Endodermal cell (in vitro differentiated cells): Measurements from ENCODE around the gene TRAF4. TPM values are rescaled to one million over a fixed set of nuclear protein-coding genes. Genes with fewer than 3 reads are reported as not detected.

Experiments
- DNase-seq: peaks from one replicate; pipeline ENCODE4 v3.0.0-alpha.2; 2017
- H3K27ac ChIP-seq: 2 replicates; pipeline ENCODE4 v1.5.1; 2013; ENCODE audit warnings: mild to moderate bottlenecking, low read depth, low read length, moderate library complexity
- H3K27me3 ChIP-seq: 2 replicates; pipeline ENCODE4 v1.6.1; 2013; ENCODE audit warnings: mild to moderate bottlenecking, low read length, moderate library complexity; ENCODE audit not compliant: insufficient read depth, control insufficient read depth, poor library complexity, severe bottlenecking
- H3K36me3 ChIP-seq: 2 replicates; pipeline ENCODE4 v1.7.0; 2013; ENCODE audit warnings: mild to moderate bottlenecking, low read length, moderate library complexity; ENCODE audit not compliant: control insufficient read depth, insufficient read depth
- H3K4me1 ChIP-seq: one replicate; pipeline ENCODE4 v1.7.0; 2013; ENCODE audit warnings: low read length; ENCODE audit not compliant: control insufficient read depth, insufficient read depth
- H3K4me3 ChIP-seq: 2 replicates; pipeline ENCODE4 v1.5.1; 2013; ENCODE audit warnings: mild to moderate bottlenecking, low read length, moderate library complexity
- H3K9ac ChIP-seq: 2 replicates; pipeline ENCODE4 v1.6.1; 2013; ENCODE audit warnings: mild to moderate bottlenecking, low read length, moderate library complexity; ENCODE audit not compliant: poor library complexity, severe bottlenecking; ENCODE audit errors: extremely low read depth
- H3K9me3 ChIP-seq: 2 replicates; pipeline ENCODE4 v1.6.1; 2013; ENCODE audit warnings: mild to moderate bottlenecking, low read length, moderate library complexity; ENCODE audit not compliant: control insufficient read depth
- H3K27ac Mint-ChIP-seq: 2 replicates; pipeline ENCODE4 v1.8.0; 2020; ENCODE audit warnings: mixed read lengths
- H3K27me3 Mint-ChIP-seq: 2 replicates; pipeline ENCODE4 v1.8.0; 2021; ENCODE audit warnings: mild to moderate bottlenecking, mixed read lengths; ENCODE audit not compliant: insufficient read depth
- H3K36me3 Mint-ChIP-seq: 2 replicates; pipeline ENCODE4 v1.8.0; 2020; ENCODE audit warnings: low read depth, mixed read lengths
- H3K4me1 Mint-ChIP-seq: 2 replicates; pipeline ENCODE4 v1.8.0; 2020; ENCODE audit warnings: mixed read lengths
- H3K4me3 Mint-ChIP-seq: 2 replicates; pipeline ENCODE4 v1.8.0; 2020; ENCODE audit warnings: mild to moderate bottlenecking, moderate library complexity, mixed read lengths
- H3K9me3 Mint-ChIP-seq: 2 replicates; pipeline ENCODE4 v1.8.0; 2020; ENCODE audit warnings: mild to moderate bottlenecking, mixed read lengths
- WGBS, 2 experiments: methylation state at CpG; one replicate each; pipeline versions ENCODE4 v1.1.5 to v1.1.7; 2013; ENCODE audit warnings: missing lambda C conversion rate in 2 of 2, mixed read lengths in 1 of 2; ENCODE audit not compliant: insufficient coverage in 1 of 2, insufficient read length in 1 of 2; 5-methylcytosine and 5-hydroxymethylcytosine counted together
- total RNA-seq, 2 donors: library from RNA; stranded (reverse); fragmentation: NEBNext Ultra II Directional in 1 of 2; extraction: Animal tissue kit (Norgen Biotek cat#: 25700) in 1 of 2; gene quantifications; 2 replicates in 1 of 2; 3 replicates in 1 of 2; pipeline ENCODE4 v1.2.1, GENCODE V29; 2021
- TF ChIP-seq, protein P1 (sequence below): fragments of 200-600 bp; sonication (generic); conservative IDR thresholded peaks from 2 replicates; pipeline ENCODE4 v1.5.0; 2021; ENCODE audit warnings: antibody characterized with exemption, mild to moderate bottlenecking

TRAF4 gene
- total RNA-seq, 2 donors from 2014 or later: 168 to 169 TPM

DNA sequence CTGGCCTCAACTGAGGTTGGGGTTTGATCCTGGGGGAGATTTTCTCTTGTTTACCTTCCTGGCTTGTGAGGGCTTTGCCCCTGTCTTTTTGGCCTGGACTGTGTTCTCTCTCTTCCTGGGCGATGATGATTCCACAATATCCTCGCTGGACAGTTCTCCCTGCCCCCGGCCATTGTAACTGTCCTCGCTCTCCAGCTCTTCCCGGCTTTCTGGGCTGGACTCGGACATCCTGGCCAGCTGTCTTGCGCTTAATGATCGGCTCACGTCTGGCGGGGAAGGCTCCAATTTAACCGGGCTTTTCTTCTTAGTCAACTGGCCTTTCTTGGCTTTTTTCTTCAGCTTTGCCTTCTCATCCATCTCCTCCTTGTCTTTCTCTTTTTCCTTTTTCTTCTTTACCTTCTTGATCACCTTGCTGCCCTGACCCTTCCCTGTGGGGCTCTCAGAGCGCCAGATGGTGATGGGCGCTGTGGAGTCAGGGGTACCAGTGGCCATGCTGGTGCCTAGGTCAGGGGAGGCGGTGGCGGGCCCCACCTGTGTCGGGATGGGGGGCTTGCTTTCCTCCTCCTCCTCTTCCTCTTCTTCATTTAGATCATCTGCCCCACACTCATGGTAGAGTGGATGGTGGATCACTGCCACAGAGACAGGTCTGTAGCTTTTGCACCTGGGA lies 40.1 kb upstream of the TRAF4 start:
- H3K36me3 Mint-ChIP-seq: peaks cover 46% of the 10 kb centered on the region
- H3K4me1 Mint-ChIP-seq: peaks cover 17% of the 10 kb centered on the region
- no peak overlapping the region for H3K4me3 Mint-ChIP-seq
- DNase-seq: no peak
- H3K9ac ChIP-seq: no peak overlapping the region
- no peak overlapping the region for H3K4me3 ChIP-seq
- WGBS, 2 experiments: 93 to 94% methylated on average over 13 to 16 of the region's 16 CpGs
- H3K36me3 ChIP-seq: peaks cover 47% of the 10 kb centered on the region
- peaks cover 4% of the 10 kb centered on the region for H3K4me1 ChIP-seq
- TF ChIP-seq, protein P1, sequence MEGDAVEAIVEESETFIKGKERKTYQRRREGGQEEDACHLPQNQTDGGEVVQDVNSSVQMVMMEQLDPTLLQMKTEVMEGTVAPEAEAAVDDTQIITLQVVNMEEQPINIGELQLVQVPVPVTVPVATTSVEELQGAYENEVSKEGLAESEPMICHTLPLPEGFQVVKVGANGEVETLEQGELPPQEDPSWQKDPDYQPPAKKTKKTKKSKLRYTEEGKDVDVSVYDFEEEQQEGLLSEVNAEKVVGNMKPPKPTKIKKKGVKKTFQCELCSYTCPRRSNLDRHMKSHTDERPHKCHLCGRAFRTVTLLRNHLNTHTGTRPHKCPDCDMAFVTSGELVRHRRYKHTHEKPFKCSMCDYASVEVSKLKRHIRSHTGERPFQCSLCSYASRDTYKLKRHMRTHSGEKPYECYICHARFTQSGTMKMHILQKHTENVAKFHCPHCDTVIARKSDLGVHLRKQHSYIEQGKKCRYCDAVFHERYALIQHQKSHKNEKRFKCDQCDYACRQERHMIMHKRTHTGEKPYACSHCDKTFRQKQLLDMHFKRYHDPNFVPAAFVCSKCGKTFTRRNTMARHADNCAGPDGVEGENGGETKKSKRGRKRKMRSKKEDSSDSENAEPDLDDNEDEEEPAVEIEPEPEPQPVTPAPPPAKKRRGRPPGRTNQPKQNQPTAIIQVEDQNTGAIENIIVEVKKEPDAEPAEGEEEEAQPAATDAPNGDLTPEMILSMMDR: no peak
- no peaks in the 10 kb centered on the region for H3K9me3 Mint-ChIP-seq
- peak overlapping the region; percentile 27 for H3K27ac ChIP-seq
- no peaks in the 10 kb centered on the region for H3K9me3 ChIP-seq
- no peaks in the 10 kb centered on the region for H3K27me3 Mint-ChIP-seq
- no peaks in the 10 kb centered on the region for H3K27me3 ChIP-seq
- no peak overlapping the region for H3K27ac Mint-ChIP-seq

DNA sequence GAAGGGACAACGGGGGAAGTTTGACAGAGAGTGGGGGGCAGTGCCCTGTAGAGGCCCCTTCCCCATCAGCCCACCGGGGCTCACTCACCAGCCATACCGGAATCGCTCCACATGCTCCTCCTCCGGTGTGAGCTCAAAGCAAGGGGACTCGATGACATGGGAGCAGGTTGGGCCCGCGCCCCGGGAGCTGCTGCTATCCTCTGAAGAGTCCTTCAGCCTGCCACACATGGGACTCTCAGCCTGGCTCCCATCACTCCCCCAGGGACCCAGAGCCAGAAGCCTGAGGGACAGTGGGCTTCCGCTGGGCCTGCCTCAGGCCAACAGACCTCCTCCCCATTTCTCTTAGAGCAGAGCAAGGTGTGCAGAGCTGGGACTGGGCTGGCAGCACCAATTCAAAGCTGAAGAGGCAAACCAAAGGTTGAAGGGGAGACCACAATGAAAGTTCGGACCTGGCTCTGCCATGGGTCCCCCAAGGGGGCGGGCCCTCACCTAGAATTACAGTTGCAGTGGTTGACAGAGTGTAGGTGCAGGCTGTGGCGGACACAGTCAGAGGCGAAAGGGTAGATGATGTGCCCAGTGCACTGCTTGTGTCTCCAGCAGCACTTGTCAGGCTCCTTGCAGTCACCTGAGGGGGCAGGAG lies 39.5 kb upstream of the TRAF4 start:
- no peaks in the 10 kb centered on the region for H3K9me3 Mint-ChIP-seq
- no peak overlapping the region for H3K4me3 ChIP-seq
- no peaks in the 10 kb centered on the region for H3K27me3 Mint-ChIP-seq
- WGBS, 2 experiments: 91 to 100% methylated on average over 6 to 14 of the region's 14 CpGs
- H3K4me1 ChIP-seq: peaks cover 3% of the 10 kb centered on the region
- no peaks in the 10 kb centered on the region for H3K9me3 ChIP-seq
- H3K36me3 ChIP-seq: peaks cover 41% of the 10 kb centered on the region
- peak overlapping the region; percentile 86 for H3K27ac Mint-ChIP-seq
- H3K4me3 Mint-ChIP-seq: no peak overlapping the region
- H3K36me3 Mint-ChIP-seq: peaks cover 40% of the 10 kb centered on the region
- no peak for DNase-seq
- H3K9ac ChIP-seq: no peak overlapping the region
- H3K27me3 ChIP-seq: no peaks in the 10 kb centered on the region
- TF ChIP-seq, protein P1: no peak
- H3K4me1 Mint-ChIP-seq: peaks cover 17% of the 10 kb centered on the region
- H3K27ac ChIP-seq: no peak overlapping the region

- TF ChIP-seq, protein P1: no peak
- Mint-ChIP-seq H3K4me1 (peaks cover 17% of the 10 kb centered on the region), H3K27ac (peak overlapping the region; percentile 86), H3K27me3 (no peaks in the 10 kb centered on the region), H3K4me3 (no peak overlapping the region), H3K36me3 (peaks cover 33% of the 10 kb centered on the region), H3K9me3 (no peaks in the 10 kb centered on the region)
- no peak overlapping the region for H3K27ac ChIP-seq
- H3K4me3 ChIP-seq: no peak overlapping the region
- H3K27me3 ChIP-seq: no peaks in the 10 kb centered on the region
- DNase-seq: no peak
- H3K36me3 ChIP-seq: peaks cover 33% of the 10 kb centered on the region
- no peaks in the 10 kb centered on the region for H3K9me3 ChIP-seq
- peaks cover 3% of the 10 kb centered on the region for H3K4me1 ChIP-seq
- 81 to 84% methylated on average over 3 to 5 of the region's 5 CpGs for WGBS, 2 experiments
- no peak overlapping the region for H3K9ac ChIP-seq
Measured at GRCh38 chr17:28705074-28705659, 38.6 kb upstream of the TRAF4 start.
